Nephron (organoid): Measurements from ENCODE around the gene LENG9.

Source experiments
- H3K27ac Mint-ChIP-seq, 3 experiments: 2 replicates each; pipeline ENCODE4 v1.8.0; 2020; ENCODE audit warnings: mixed read lengths in 3 of 3, mild to moderate bottlenecking in 2 of 3, moderate library complexity in 1 of 3
- H3K27me3 Mint-ChIP-seq: 2 replicates; pipeline ENCODE4 v1.8.0; 2021; ENCODE audit warnings: low read depth, mild to moderate bottlenecking, moderate library complexity, mixed read lengths
- H3K36me3 Mint-ChIP-seq: 2 replicates; pipeline ENCODE4 v1.8.0; 2020; ENCODE audit warnings: low read depth, mixed read lengths
- H3K4me1 Mint-ChIP-seq: 2 replicates; pipeline ENCODE4 v1.8.0; 2020; ENCODE audit warnings: mixed read lengths
- H3K4me3 Mint-ChIP-seq, 3 experiments: 2 replicates each; pipeline ENCODE4 v1.8.0; 2020; ENCODE audit warnings: mild to moderate bottlenecking in 3 of 3, mixed read lengths in 3 of 3, moderate library complexity in 2 of 3
- H3K9me3 Mint-ChIP-seq: 2 replicates; pipeline ENCODE4 v1.8.0; 2020; ENCODE audit warnings: mixed read lengths
- CTCF ChIP-seq, 3 experiments: fragments of 200-600 bp; sonication (generic); IDR thresholded peaks; one replicate each; pipeline ENCODE4 v1.5.0; 2021; ENCODE audit warnings: antibody characterized with exemption in 3 of 3; ENCODE audit not compliant: unreplicated experiment in 3 of 3

LENG9 gene

GRCh38 chr19:54444737-54445136 is 18.8 kb downstream of the LENG9 start:
- Mint-ChIP-seq H3K9me3 (no peaks in the 10 kb centered on the region), H3K4me3 (no peak overlapping the region), H3K36me3 (peaks cover 25% of the 10 kb centered on the region), H3K27ac (peak overlapping the region in 1 of 3 experiments; percentile 59), H3K4me1 (peaks cover 19% of the 10 kb centered on the region), H3K27me3 (no peaks in the 10 kb centered on the region)
- TF ChIP-seq CTCF (IDR thresholded peaks at IDR 0.05; ENCODE audit: unreplicated experiment in 3 of 3) = no peak

GRCh38 chr19:54440641-54441040 is 22.9 kb downstream of the LENG9 start:
- Mint-ChIP-seq H3K36me3 (peaks cover 26% of the 10 kb centered on the region), H3K27me3 (no peaks in the 10 kb centered on the region), H3K27ac (no peak overlapping the region), H3K4me1 (peaks cover 31% of the 10 kb centered on the region), H3K9me3 (no peaks in the 10 kb centered on the region), H3K4me3 (no peak overlapping the region)
- TF ChIP-seq CTCF (IDR thresholded peaks at IDR 0.05; ENCODE audit: unreplicated experiment in 3 of 3) = no peak

- no peaks in the 10 kb centered on the region for H3K9me3 Mint-ChIP-seq
- peaks cover 19% of the 10 kb centered on the region for H3K36me3 Mint-ChIP-seq
- peaks cover 31% of the 10 kb centered on the region for H3K4me1 Mint-ChIP-seq
- no peak overlapping the region for H3K4me3 Mint-ChIP-seq
- no peaks in the 10 kb centered on the region for H3K27me3 Mint-ChIP-seq
- H3K27ac Mint-ChIP-seq = peak overlapping the region; percentile 52 to 82 (median 61)
- TF ChIP-seq CTCF (IDR thresholded peaks at IDR 0.05; ENCODE audit: unreplicated experiment in 3 of 3) = peak; percentile 39 to 58 (median 47)
Measured at GRCh38 chr19:54439174-54439851, 24.3 kb downstream of the LENG9 start.

- Mint-ChIP-seq H3K4me3 (peak overlapping the region; percentile 28 to 46 (median 31)), H3K27me3 (no peaks in the 10 kb centered on the region), H3K36me3 (peaks cover 8% of the 10 kb centered on the region), H3K27ac (peak overlapping the region; percentile 75 to 85 (median 82)), H3K4me1 (peaks cover 31% of the 10 kb centered on the region), H3K9me3 (no peaks in the 10 kb centered on the region)
- TF ChIP-seq CTCF (IDR thresholded peaks at IDR 0.05; ENCODE audit: unreplicated experiment in 3 of 3) = no peak
Measured at GRCh38 chr19:54436628-54437252, 26.8 kb downstream of the LENG9 start.

GRCh38 chr19:54436031-54436523 is 27.5 kb downstream of the LENG9 start:
- Mint-ChIP-seq H3K9me3 (no peaks in the 10 kb centered on the region), H3K4me1 (peaks cover 36% of the 10 kb centered on the region), H3K36me3 (peaks cover 7% of the 10 kb centered on the region), H3K27ac (peak overlapping the region; percentile 75 to 85 (median 82)), H3K27me3 (peaks cover 5% of the 10 kb centered on the region), H3K4me3 (peak overlapping the region; percentile 28 to 46 (median 31))
- TF ChIP-seq CTCF (IDR thresholded peaks at IDR 0.05; ENCODE audit: unreplicated experiment in 3 of 3) = no peak
